BLaER1 treated with 17β-estradiol and CSF1 and Interleukin-3, amounts not matched to agents 10 nM and 100 nM (cell line): ENCODE measurements around the gene SPAG16.

ENCODE experiments used
- H3K27ac ChIP-seq, 11 experiments: shearing (Covaris generic); formaldehyde crosslinking; 2 replicates each; pipeline ENCODE4 v1.8.1; 2022
- H3K27me3 ChIP-seq, 11 experiments: shearing (Covaris generic); formaldehyde crosslinking; 2 replicates each; pipeline ENCODE4 v1.8.1; 2022
- H3K36me3 ChIP-seq, 11 experiments: shearing (Covaris generic); formaldehyde crosslinking; 2 replicates each; pipeline ENCODE4 v1.8.1; 2022
- H3K4me1 ChIP-seq, 10 experiments: shearing (Covaris generic); formaldehyde crosslinking; 2 replicates each; pipeline ENCODE4 v1.8.1; 2022
- H3K4me2 ChIP-seq, 11 experiments: shearing (Covaris generic); formaldehyde crosslinking; 2 replicates each; pipeline ENCODE4 v1.8.1; 2022
- H3K4me3 ChIP-seq, 10 experiments: shearing (Covaris generic); formaldehyde crosslinking; 2 replicates each; pipeline ENCODE4 v1.8.1; 2022
- H3K9ac ChIP-seq, 11 experiments: shearing (Covaris generic); formaldehyde crosslinking; 2 replicates each; pipeline ENCODE4 v1.8.1; 2022
- H3K9me3 ChIP-seq, 11 experiments: shearing (Covaris generic); formaldehyde crosslinking; replicated peaks in 1 of 11; 2 replicates each; pipeline ENCODE4 v1.8.1; 2022
- H4K20me1 ChIP-seq, 11 experiments: shearing (Covaris generic); formaldehyde crosslinking; 2 replicates each; pipeline ENCODE4 v1.8.1; 2022
- Cebpa-rat ChIP-seq, 11 experiments: shearing (Covaris generic); IDR thresholded peaks; 2 replicates each; pipeline ENCODE4 v1.8.1; 2022

Gene SPAG16

GRCh38 chr2:213284105-213285090 lies at the start of gene SPAG16:
Gene SPAG16 (plus strand): TSS chr2:213284464.
- no peaks in the 10 kb centered on the region for H3K36me3 ChIP-seq
- no peaks in the 10 kb centered on the region for H4K20me1 ChIP-seq
- H3K27ac ChIP-seq: peak within 1 kb of the TSS in 10 of 11 experiments; percentile 53 to 76 (median 74); a peak in 20 of 22 replicates
- H3K9me3 ChIP-seq: peaks cover 0 to 5% (median 0%) of the 10 kb centered on the region in 11 experiments; a peak in 2 of 22 replicates
- peak within 1 kb of the TSS; percentile 73 to 94 (median 82) for H3K4me2 ChIP-seq
- TF ChIP-seq Cebpa-rat (IDR thresholded peaks at IDR 0.05): no peak
- H3K9ac ChIP-seq: peak within 1 kb of the TSS; percentile 64 to 83 (median 76)
- H3K4me1 ChIP-seq: peaks cover 0 to 14% (median 7%) of the 10 kb centered on the region in 10 experiments; a peak in 11 of 20 replicates
- H3K27me3 ChIP-seq: peaks cover 0 to 8% (median 4%) of the 10 kb centered on the region in 11 experiments; a peak in 5 of 22 replicates
- peak within 1 kb of the TSS; percentile 60 to 82 (median 71) for H3K4me3 ChIP-seq

- Histone ChIP-seq H3K27me3 (no peaks in the 10 kb centered on the region), H3K27ac (peak overlapping the region in 3 of 11 experiments; percentile 17 to 33 (median 23); a peak in 4 of 22 replicates), H3K36me3 (no peaks in the 10 kb centered on the region), H3K9me3 (0 out of 22 replicates have a peak, but pooled peaks cover 0 to 3% (median 0%) of the 10 kb centered on the region in 11 experiments), H4K20me1 (no peaks in the 10 kb centered on the region), H3K9ac (peak overlapping the region in 2 of 11 experiments; percentile 9 to 53; a peak in 1 of 22 replicates), H3K4me2 (peak overlapping the region in 8 of 11 experiments; percentile 44 to 91 (median 70); a peak in 16 of 22 replicates), H3K4me3 (peak overlapping the region in 1 of 10 experiments; percentile 14; a peak in 1 of 20 replicates), H3K4me1 (peaks cover 16 to 78% (median 51%) of the 10 kb centered on the region in 10 experiments)
- no peak for TF ChIP-seq Cebpa-rat (IDR thresholded peaks at IDR 0.05)
These were observed 49.6 kb upstream of the SPAG16 start for GRCh38 chr2:213234641-213235040.

- Histone ChIP-seq H3K9me3 (0 out of 22 replicates have a peak, but pooled peaks cover 0 to 3% (median 0%) of the 10 kb centered on the region in 11 experiments), H3K27me3 (no peaks in the 10 kb centered on the region), H3K4me3 (no peak overlapping the region), H3K4me2 (no peak overlapping the region; a peak in 1 of 22 replicates), H3K4me1 (peaks cover 10 to 67% (median 40%) of the 10 kb centered on the region in 10 experiments), H3K27ac (no peak overlapping the region), H3K36me3 (no peaks in the 10 kb centered on the region), H4K20me1 (no peaks in the 10 kb centered on the region), H3K9ac (no peak overlapping the region)
- TF ChIP-seq Cebpa-rat (IDR thresholded peaks at IDR 0.05): no peak
These were observed 48.5 kb upstream of the SPAG16 start for GRCh38 chr2:213235741-213236140.

GRCh38 chr2:213237251-213237650 lies 47.0 kb upstream of the SPAG16 start:
- no peaks in the 10 kb centered on the region for H3K27me3 ChIP-seq
- H3K36me3 ChIP-seq: no peaks in the 10 kb centered on the region
- TF ChIP-seq Cebpa-rat (IDR thresholded peaks at IDR 0.05): no peak
- peaks cover 10 to 52% (median 29%) of the 10 kb centered on the region in 10 experiments for H3K4me1 ChIP-seq
- H3K4me2 ChIP-seq: peak overlapping the region in 3 of 11 experiments; percentile 0 to 36 (median 6); a peak in 3 of 22 replicates
- H3K4me3 ChIP-seq: no peak overlapping the region
- no peaks in the 10 kb centered on the region for H4K20me1 ChIP-seq
- no peak overlapping the region for H3K9ac ChIP-seq
- no peak overlapping the region for H3K27ac ChIP-seq
- H3K9me3 ChIP-seq: 0 out of 22 replicates have a peak, but pooled peaks cover 0 to 3% (median 0%) of the 10 kb centered on the region in 11 experiments

- Histone ChIP-seq H3K9me3 (0 out of 22 replicates have a peak, but pooled peaks cover 0 to 3% (median 0%) of the 10 kb centered on the region in 11 experiments), H3K4me1 (peaks cover 9 to 47% (median 24%) of the 10 kb centered on the region in 10 experiments), H3K9ac (no peak overlapping the region), H3K27me3 (no peaks in the 10 kb centered on the region), H3K4me2 (no peak overlapping the region), H3K36me3 (no peaks in the 10 kb centered on the region), H3K27ac (no peak overlapping the region), H4K20me1 (no peaks in the 10 kb centered on the region), H3K4me3 (no peak overlapping the region)
- no peak for TF ChIP-seq Cebpa-rat (IDR thresholded peaks at IDR 0.05)
These were observed 46.5 kb upstream of the SPAG16 start for GRCh38 chr2:213237787-213238186.

- Histone ChIP-seq H3K27me3 (no peaks in the 10 kb centered on the region), H3K36me3 (no peaks in the 10 kb centered on the region), H3K4me2 (peak overlapping the region in 1 of 11 experiments; percentile 5; a peak in 1 of 22 replicates), H3K4me3 (no peak overlapping the region), H3K9me3 (0 out of 22 replicates have a peak, but pooled peaks cover 0 to 3% (median 0%) of the 10 kb centered on the region in 11 experiments), H4K20me1 (no peaks in the 10 kb centered on the region), H3K4me1 (peaks cover 0 to 35% (median 12%) of the 10 kb centered on the region in 10 experiments; a peak in 19 of 20 replicates), H3K9ac (no peak overlapping the region), H3K27ac (no peak overlapping the region)
- TF ChIP-seq Cebpa-rat (IDR thresholded peaks at IDR 0.05): no peak
These were observed 45.3 kb upstream of the SPAG16 start for GRCh38 chr2:213238753-213239495.

GRCh38 chr2:213241817-213242216 lies 42.4 kb upstream of the SPAG16 start:
- Histone ChIP-seq H3K4me3 (no peak overlapping the region), H3K9me3 (0 out of 22 replicates have a peak, but pooled peaks cover 0 to 3% (median 0%) of the 10 kb centered on the region in 11 experiments), H3K27ac (no peak overlapping the region), H3K4me1 (peaks cover 0 to 8% (median 0%) of the 10 kb centered on the region in 10 experiments; a peak in 5 of 20 replicates), H3K27me3 (no peaks in the 10 kb centered on the region), H3K36me3 (no peaks in the 10 kb centered on the region), H3K4me2 (no peak overlapping the region), H3K9ac (no peak overlapping the region), H4K20me1 (no peaks in the 10 kb centered on the region)
- TF ChIP-seq Cebpa-rat (IDR thresholded peaks at IDR 0.05): no peak

- Histone ChIP-seq H3K9me3 (0 out of 22 replicates have a peak, but pooled peaks cover 0 to 3% (median 0%) of the 10 kb centered on the region in 11 experiments), H3K4me3 (no peak overlapping the region), H3K4me2 (no peak overlapping the region), H3K27ac (no peak overlapping the region), H3K36me3 (no peaks in the 10 kb centered on the region), H3K27me3 (no peaks in the 10 kb centered on the region), H3K4me1 (no peaks in the 10 kb centered on the region), H4K20me1 (no peaks in the 10 kb centered on the region), H3K9ac (no peak overlapping the region)
- no peak for TF ChIP-seq Cebpa-rat (IDR thresholded peaks at IDR 0.05)
These were observed 41.6 kb upstream of the SPAG16 start for GRCh38 chr2:213242653-213243052.
